Measurements from ENCODE around the gene ATG13. TPM values are rescaled to one million over a fixed set of nuclear protein-coding genes. Genes with fewer than 3 reads are reported as not detected.

The ATG13 gene
- total RNA-seq, 1 experiment from 2014 or later: 109 TPM

- no peaks in the 10 kb centered on the region; the same call in 1 of the 2 replicates for H3F3A ChIP-seq (ENCODE audit: insufficient read depth, low read depth)
- CTCF ChIA-PET: no interaction called here
- H3K36me3 ChIP-seq (ENCODE audit: low read depth): peaks cover 38% of the 10 kb centered on the region; the same call in 1 of the 2 replicates
- 0 out of 2 replicates have a peak, but pooled peaks cover 3% of the 10 kb centered on the region for H4K20me1 ChIP-seq (ENCODE audit: insufficient read depth)
- intact Hi-C loops (cut with micrococcal nuclease; ENCODE audit: unreplicated experiment): no loop called here
- H3K9me3 ChIP-seq (ENCODE audit: insufficient read depth, low read depth): no peaks in the 10 kb centered on the region
- TF ChIP-seq EZH2 (IDR thresholded peaks at IDR 0.05; ENCODE audit: low read depth) (no peak), CTCF (conservative IDR thresholded peaks at IDR 0.05) (no peak)
- H3K4me3 ChIP-seq: no peak overlapping the region
- POLR2A ChIA-PET (ENCODE audit: unreplicated experiment): no interaction called here
- no peaks in the 10 kb centered on the region for H3K4me1 ChIP-seq (replicated peaks; ENCODE audit: insufficient read depth)
- H2AFZ ChIP-seq: no peak overlapping the region
- no peak overlapping the region for H3K27ac ChIP-seq
- BruUV-seq (replicated peaks): no TSS peak
- no peaks in the 10 kb centered on the region for H3K9me2 ChIP-seq (ENCODE audit: insufficient read depth)
- no peaks in the 10 kb centered on the region for H3K79me2 ChIP-seq (ENCODE audit: low read depth)
- H3K27me3 ChIP-seq (ENCODE audit: insufficient read depth, low read depth): no peaks in the 10 kb centered on the region
- no peak for DNase-seq
- H3K4me2 ChIP-seq: no peak overlapping the region
Observed at GRCh38 chr11:46666516-46666915, 49.2 kb downstream of the ATG13 start.

GRCh38 chr11:46667043-46667481 lies 49.7 kb downstream of the ATG13 start:
- intact Hi-C loops (cut with micrococcal nuclease; ENCODE audit: unreplicated experiment): no loop called here
- DNase-seq: no peak
- Histone ChIP-seq H3K9me2 (ENCODE audit: insufficient read depth) (no peaks in the 10 kb centered on the region), H3K4me3 (no peak overlapping the region), H3K4me2 (no peak overlapping the region), H3K27ac (no peak overlapping the region), H4K20me1 (ENCODE audit: insufficient read depth) (0 out of 2 replicates have a peak, but pooled peaks cover 3% of the 10 kb centered on the region), H3K4me1 (replicated peaks; ENCODE audit: insufficient read depth) (no peaks in the 10 kb centered on the region), H3K27me3 (ENCODE audit: insufficient read depth, low read depth) (no peaks in the 10 kb centered on the region), H2AFZ (no peak overlapping the region), H3K79me2 (ENCODE audit: low read depth) (no peaks in the 10 kb centered on the region), H3F3A (ENCODE audit: insufficient read depth, low read depth) (no peaks in the 10 kb centered on the region; the same call in 1 of the 2 replicates), H3K36me3 (ENCODE audit: low read depth) (peaks cover 37% of the 10 kb centered on the region; the same call in 1 of the 2 replicates), H3K9me3 (ENCODE audit: insufficient read depth, low read depth) (no peaks in the 10 kb centered on the region)
- ChIA-PET POLR2A (ENCODE audit: unreplicated experiment) (no interaction called here), CTCF (interaction anchor here (0.6 kb wide), 1 partner anchor 749 kb away, joined by 3 read pairs; no protein-coding TSS in a partner anchor)
- TF ChIP-seq EZH2 (IDR thresholded peaks at IDR 0.05; ENCODE audit: low read depth) (no peak), CTCF (conservative IDR thresholded peaks at IDR 0.05) (no peak)
- no TSS peak for BruUV-seq (replicated peaks)

- POLR2A ChIA-PET (ENCODE audit: unreplicated experiment): no interaction called here
- Histone ChIP-seq H3K9me2 (ENCODE audit: insufficient read depth) (no peaks in the 10 kb centered on the region), H2AFZ (no peak overlapping the region), H3K4me1 (replicated peaks; ENCODE audit: insufficient read depth) (no peaks in the 10 kb centered on the region), H3K27me3 (ENCODE audit: insufficient read depth, low read depth) (no peaks in the 10 kb centered on the region), H4K20me1 (ENCODE audit: insufficient read depth) (0 out of 2 replicates have a peak, but pooled peaks cover 3% of the 10 kb centered on the region), H3K9me3 (ENCODE audit: insufficient read depth, low read depth) (no peaks in the 10 kb centered on the region), H3K79me2 (ENCODE audit: low read depth) (no peaks in the 10 kb centered on the region), H3K36me3 (ENCODE audit: low read depth) (peaks cover 29% of the 10 kb centered on the region; the same call in 1 of the 2 replicates), H3K4me2 (no peak overlapping the region), H3K27ac (no peak overlapping the region), H3F3A (ENCODE audit: insufficient read depth, low read depth) (no peaks in the 10 kb centered on the region; the same call in 1 of the 2 replicates), H3K4me3 (no peak overlapping the region)
- no TSS peak for BruUV-seq (replicated peaks)
- DNase-seq: no peak
- CTCF ChIA-PET: no interaction called here
- intact Hi-C loops (cut with micrococcal nuclease; ENCODE audit: unreplicated experiment): no loop called here
- TF ChIP-seq CTCF (conservative IDR thresholded peaks at IDR 0.05): no peak
- TF ChIP-seq EZH2 (IDR thresholded peaks at IDR 0.05; ENCODE audit: low read depth): no peak
Observed at GRCh38 chr11:46668480-46669085, 51.2 kb downstream of the ATG13 start.

All from PC-9 (cell line).